HCT116 (cell line): Measurements from ENCODE around the gene GTF3C5. TPM values are rescaled to one million over a fixed set of nuclear protein-coding genes. Genes with fewer than 3 reads are reported as not detected.

Experiments used
- ATAC-seq: fragments of 200-7000 bp; cut with Tn5 transposase; 2 replicates; pipeline ENCODE4 v1.9.1; 2020; ENCODE audit warnings: mild to moderate bottlenecking, moderate library complexity
- BruUV-seq: library from RNA; stranded (reverse); fragments of 400-500 nt; replicated peaks from 2 replicates; lab custom pipeline; 2021; lab: Mats Ljungman, UMichigan
- CTCF ChIA-PET: fragments of 300-600 bp; sonication (Branson Sonifier 250); formaldehyde crosslinking; loops from one replicate; lab custom pipeline; 2021; ENCODE audit warnings: antibody characterized with exemption; lab: Charles Lee
- POLR2A ChIA-PET: fragments of 300-600, 350-600 bp; sonication (Branson Sonifier 250); formaldehyde crosslinking; loops from one replicate; lab custom pipeline; 2021; ENCODE audit warnings: antibody characterized with exemption; lab: Charles Lee
- RAD21 ChIA-PET, 2 experiments: fragments of 300-600 bp; sonication (Branson Sonifier 250); formaldehyde crosslinking; loops; one replicate each; lab custom pipeline; 2023; ENCODE audit warnings: low total read pairs in 2 of 2; ENCODE audit not compliant: uncharacterized antibody in 2 of 2, unreplicated experiment in 2 of 2, low non-redundant PET in 1 of 2; lab: Charles Lee
- DNase-seq: peaks from one replicate; pipeline ENCODE4 v3.0.0-alpha.2; 2010; ENCODE audit warnings: low read depth, low spot score
- H2AFZ ChIP-seq: fragments of 200-600 bp; shearing (Covaris generic), sonication (generic); 2 replicates; pipeline ENCODE4 v1.6.1; 2017; ENCODE audit warnings: low read depth, mixed run types, mixed read lengths, antibody characterized with exemption, low read length; ENCODE audit not compliant: poor library complexity, severe bottlenecking
- H3K27ac ChIP-seq: 2 replicates; pipeline ENCODE4 v1.5.1; 2012; ENCODE audit warnings: low read depth, low read length
- H3K27me3 ChIP-seq: fragments of 200-600 bp; sonication (generic); 2 replicates; pipeline ENCODE4 v1.6.1; 2016; ENCODE audit warnings: mixed run types, low read length, mixed read lengths; ENCODE audit not compliant: insufficient read depth
- H3K36me3 ChIP-seq, 2 experiments: fragments of 200-500 bp in 1 of 2; fragments of 200-600 bp in 1 of 2; sonication (Bioruptor generic) in 1 of 2; sonication (generic) in 1 of 2; 2 replicates each; pipeline versions ENCODE4 v1.5.1 to v1.6.1; 2014 to 2016; ENCODE audit warnings: low read length in 2 of 2, inconsistent platforms in 1 of 2, mixed read lengths in 1 of 2, mixed run types in 1 of 2; ENCODE audit not compliant: insufficient read depth in 2 of 2, control insufficient read depth in 1 of 2
- H3K4me1 ChIP-seq, 2 experiments: fragments of 200-600 bp in 1 of 2; sonication (generic) in 1 of 2; 2 replicates each; pipeline versions ENCODE4 v1.5.1 to v1.6.1; 2012 to 2017; ENCODE audit warnings: low read length in 2 of 2, inconsistent platforms in 1 of 2, mild to moderate bottlenecking in 1 of 2, mixed read lengths in 1 of 2, mixed run types in 1 of 2, moderate library complexity in 1 of 2; ENCODE audit not compliant: insufficient read depth in 2 of 2, control insufficient read depth in 1 of 2
- H3K4me2 ChIP-seq: fragments of 200-600 bp; sonication (generic); 2 replicates; pipeline ENCODE4 v1.6.1; 2017; ENCODE audit warnings: mixed run types, low read length, mixed read lengths
- H3K4me3 ChIP-seq, 2 experiments: fragments of 200-600 bp in 1 of 2; sonication (generic) in 1 of 2; replicated peaks in 1 of 2; 2 replicates each; pipeline ENCODE4 v1.5.1; 2011 to 2016; ENCODE audit warnings: low read length in 2 of 2, control low read depth in 1 of 2, low read depth in 1 of 2, mild to moderate bottlenecking in 1 of 2, mixed read lengths in 1 of 2, mixed run types in 1 of 2
- H3K79me2 ChIP-seq: fragments of 200-600 bp; sonication (generic); 2 replicates; pipeline ENCODE4 v1.6.1; 2017; ENCODE audit warnings: mild to moderate bottlenecking, mixed run types, low read length, moderate library complexity, mixed read lengths; ENCODE audit not compliant: insufficient read depth
- H3K9ac ChIP-seq: fragments of 200-600 bp; sonication (generic); 2 replicates; pipeline ENCODE4 v1.6.1; 2016; ENCODE audit warnings: low read length, mixed read lengths
- H3K9me2 ChIP-seq: fragments of 200-600 bp; sonication (generic), shearing (Covaris generic); 2 replicates; pipeline ENCODE4 v1.6.1; 2017; ENCODE audit warnings: mixed run types, mild to moderate bottlenecking, moderate library complexity; ENCODE audit not compliant: insufficient read depth
- H3K9me3 ChIP-seq, 2 experiments: fragments of 200-500 bp in 1 of 2; fragments of 200-600 bp in 1 of 2; sonication (Bioruptor generic) in 1 of 2; sonication (generic) in 1 of 2; 2 replicates each; pipeline ENCODE4 v1.6.1; 2014 to 2017; ENCODE audit warnings: low read length in 2 of 2, mixed read lengths in 2 of 2, inconsistent platforms in 1 of 2, low read depth in 1 of 2, mild to moderate bottlenecking in 1 of 2, mixed run types in 1 of 2, moderate library complexity in 1 of 2; ENCODE audit not compliant: control insufficient read depth in 1 of 2, insufficient read depth in 1 of 2
- H4K20me1 ChIP-seq: fragments of 200-600 bp; sonication (generic), shearing (Covaris generic); 2 replicates; pipeline ENCODE4 v1.6.1; 2017; ENCODE audit warnings: mixed run types, mild to moderate bottlenecking, moderate library complexity; ENCODE audit not compliant: insufficient read depth
- EZH2 ChIP-seq: fragments of 200-600 bp; sonication (generic); IDR thresholded peaks from 2 replicates; pipeline ENCODE4 v1.6.1; 2017; ENCODE audit warnings: antibody characterized with exemption, mixed run types
- SIN3A ChIP-seq: IDR thresholded peaks from 2 replicates; pipeline ENCODE4 v1.6.1; 2012; ENCODE audit warnings: low read depth
- SP1 ChIP-seq: IDR thresholded peaks from 2 replicates; pipeline ENCODE4 v1.6.1; 2012; ENCODE audit warnings: low read depth
- YY1 ChIP-seq: IDR thresholded peaks from 2 replicates; pipeline ENCODE4 v1.6.1; 2011; ENCODE audit warnings: low read length, low read depth, moderate library complexity, mild to moderate bottlenecking; ENCODE audit not compliant: insufficient replicate concordance; ENCODE audit errors: extremely low read depth
- ZNF274 ChIP-seq: fragments of 200-500 bp; sonication (Bioruptor generic); IDR thresholded peaks from 2 replicates; pipeline ENCODE4 v1.6.1; 2014; ENCODE audit warnings: mild to moderate bottlenecking, low read depth, low read length, inconsistent platforms
- intact Hi-C: fragments of 100-400 bp; cut with micrococcal nuclease; formaldehyde crosslinking; loops from 2 replicates; pipeline ENCODE4 v1.10.0; 2022
- total RNA-seq: library from RNA; stranded (reverse); gene quantifications from one replicate; pipeline ENCODE4 v1.2.1, GENCODE V29; 2021; ENCODE audit not compliant: unreplicated experiment
- TF ChIP-seq, protein P1 (sequence below): IDR thresholded peaks from 2 replicates; pipeline ENCODE4 v1.6.1; 2012

GTF3C5 gene
- total RNA-seq, 1 experiment from 2014 or later = 95.1 TPM

DNA sequence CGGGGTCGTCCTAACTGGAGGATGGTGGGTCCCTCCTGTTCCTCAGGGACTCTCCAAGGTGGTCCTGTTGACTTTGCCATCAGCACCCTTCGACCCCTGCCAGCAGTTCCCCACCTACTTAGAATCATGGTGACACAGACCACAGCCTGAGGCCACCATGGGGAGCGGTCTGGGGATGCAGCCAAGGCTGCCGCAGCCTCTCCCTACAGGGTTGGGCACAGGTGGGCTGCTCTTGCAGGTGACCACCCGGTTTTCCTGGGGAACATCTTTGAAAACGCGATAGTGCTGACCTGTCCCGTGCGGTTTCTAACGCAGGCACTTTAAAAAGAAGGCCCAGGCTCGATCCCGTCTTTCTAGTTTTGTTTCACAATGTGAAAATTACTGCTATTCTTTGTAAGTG lies 18.2 kb downstream of the GTF3C5 start:
- no peak overlapping the region for H3K4me2 ChIP-seq
- no peak overlapping the region for H3K9ac ChIP-seq
- H3K9me3 ChIP-seq = no peaks in the 10 kb centered on the region
- no peaks in the 10 kb centered on the region for H4K20me1 ChIP-seq
- no peak overlapping the region for H2AFZ ChIP-seq
- TF ChIP-seq SP1 (no peak), ZNF274 (no peak), EZH2 (no peak), SIN3A (no peak)
- TF ChIP-seq, protein P1, sequence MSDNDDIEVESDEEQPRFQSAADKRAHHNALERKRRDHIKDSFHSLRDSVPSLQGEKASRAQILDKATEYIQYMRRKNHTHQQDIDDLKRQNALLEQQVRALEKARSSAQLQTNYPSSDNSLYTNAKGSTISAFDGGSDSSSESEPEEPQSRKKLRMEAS = no peak
- ChIA-PET CTCF (interaction anchor here (1.0 to 1.6 kb wide), 3 partner anchors 86 to 100 kb away, joined by 4 to 7 read pairs (median 5); no protein-coding TSS in a partner anchor), POLR2A (interaction anchor here (1.5 kb wide), 1 partner anchor 19 kb away, joined by 4 read pairs; the partner anchor contains the start of gene GTF3C5), RAD21 (no interaction called here)
- H3K4me1 ChIP-seq = no peaks in the 10 kb centered on the region
- H3K27me3 ChIP-seq = no peaks in the 10 kb centered on the region
- no peaks in the 10 kb centered on the region; the same call in 1 of the 2 replicates for H3K79me2 ChIP-seq
- H3K4me3 ChIP-seq = no peak overlapping the region
- H3K36me3 ChIP-seq = peaks cover 32 to 50% of the 10 kb centered on the region in 2 experiments; a peak in 3 of 4 replicates
- no peaks in the 10 kb centered on the region for H3K9me2 ChIP-seq
- BruUV-seq = no TSS peak
- H3K27ac ChIP-seq = no peak overlapping the region
- intact Hi-C loops = no loop called here
- ATAC-seq (no peak), DNase-seq (no peak)

DNA sequence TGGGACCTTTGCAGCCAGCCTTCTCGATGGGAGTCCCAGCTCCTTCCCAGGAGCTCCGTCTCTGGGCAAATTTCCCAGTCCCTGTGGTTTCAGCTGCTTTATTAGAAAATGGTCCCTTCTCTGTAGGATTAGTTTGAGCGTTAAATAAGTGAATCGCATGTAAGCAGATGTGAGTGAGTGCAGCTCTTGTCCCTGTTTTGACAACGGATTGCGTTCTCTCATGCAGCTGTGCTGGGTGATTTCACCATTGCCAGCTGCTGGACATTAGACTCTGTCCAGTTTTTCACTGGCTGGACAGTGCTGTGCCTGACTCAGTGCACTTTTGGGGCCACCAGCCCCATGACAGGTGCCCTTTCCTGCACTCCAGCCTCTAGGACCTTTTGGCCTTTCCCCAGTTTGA lies 19.3 kb downstream of the GTF3C5 start:
- no peaks in the 10 kb centered on the region for H3K9me2 ChIP-seq
- no peaks in the 10 kb centered on the region for H3K4me1 ChIP-seq
- ChIA-PET CTCF (no interaction called here), POLR2A (no interaction called here), RAD21 (no interaction called here)
- no peak overlapping the region for H3K9ac ChIP-seq
- no peaks in the 10 kb centered on the region for H3K9me3 ChIP-seq
- BruUV-seq = no TSS peak
- no peak overlapping the region for H2AFZ ChIP-seq
- H3K4me2 ChIP-seq = no peak overlapping the region
- no peak overlapping the region for H3K27ac ChIP-seq
- H3K36me3 ChIP-seq = peaks cover 36 to 48% of the 10 kb centered on the region in 2 experiments; a peak in 3 of 4 replicates
- no peak for TF ChIP-seq YY1
- H3K4me3 ChIP-seq = no peak overlapping the region
- no peaks in the 10 kb centered on the region for H4K20me1 ChIP-seq
- ATAC-seq = no peak
- intact Hi-C loops = no loop called here
- H3K79me2 ChIP-seq = no peaks in the 10 kb centered on the region; the same call in 1 of the 2 replicates
- H3K27me3 ChIP-seq = no peaks in the 10 kb centered on the region
- DNase-seq = no peak
